HepG2 (cell line): ENCODE measurements around the gene SS18L1. TPM values are rescaled to one million over a fixed set of nuclear protein-coding genes. Genes with fewer than 3 reads are reported as not detected.

ENCODE experiments used
- AGO1 ChIP-seq: fragments of 200-400 bp; formaldehyde crosslinking; IDR thresholded peaks from 2 replicates; pipeline ENCODE4 v1.6.1; 2017; ENCODE audit warnings: mild to moderate bottlenecking, low read depth, low read length, moderate library complexity; ENCODE audit not compliant: poor library complexity, severe bottlenecking
- FOXO4 ChIP-seq: sonication (generic); formaldehyde crosslinking; conservative IDR thresholded peaks from 2 replicates; pipeline ENCODE4 v1.8.1; 2023; ENCODE audit warnings: missing genetic modification reagents
- JUND ChIP-seq: sonication (generic); formaldehyde crosslinking; IDR thresholded peaks from 2 replicates; pipeline ENCODE4 v1.8.0; 2022; ENCODE audit warnings: mild to moderate bottlenecking, missing genetic modification reagents
- LCORL ChIP-seq, 2 experiments: fragments of 450-650 bp in 1 of 2; sonication (generic) in 1 of 2; formaldehyde crosslinking in 1 of 2; IDR thresholded peaks; 2 replicates each; pipeline versions ENCODE4 v1.5.0 to v1.6.1; 2017 to 2020; ENCODE audit warnings: antibody characterized with exemption in 1 of 2, missing genetic modification reagents in 1 of 2
- MATR3 ChIP-seq: sonication (generic); formaldehyde crosslinking; IDR thresholded peaks from 2 replicates; pipeline ENCODE4 v1.4.0; 2020; ENCODE audit warnings: missing genetic modification reagents
- MTF2 ChIP-seq: sonication (generic); formaldehyde crosslinking; IDR thresholded peaks from 2 replicates; pipeline ENCODE4 v1.5.0; 2020; ENCODE audit warnings: missing genetic modification reagents, borderline replicate concordance
- NCOA2 ChIP-seq: sonication (generic); formaldehyde crosslinking; IDR thresholded peaks from 2 replicates; pipeline ENCODE4 v1.8.0; 2022; ENCODE audit warnings: inconsistent platforms
- NFIC ChIP-seq: IDR thresholded peaks from 2 replicates; pipeline ENCODE4 v1.6.1; 2012; ENCODE audit warnings: mild to moderate bottlenecking, low read length, inconsistent platforms
- NRL ChIP-seq: sonication (generic); formaldehyde crosslinking; IDR thresholded peaks from 2 replicates; pipeline ENCODE4 v1.5.0; 2020; ENCODE audit warnings: missing genetic modification reagents, mild to moderate bottlenecking, moderate library complexity, borderline replicate concordance
- PHF21A ChIP-seq: sonication (generic); formaldehyde crosslinking; IDR thresholded peaks from 2 replicates; pipeline ENCODE4 v1.5.0; 2020; ENCODE audit warnings: mild to moderate bottlenecking, missing genetic modification reagents
- RFXAP ChIP-seq: sonication (generic); formaldehyde crosslinking; IDR thresholded peaks from 2 replicates; pipeline ENCODE4 v1.4.0; 2020; ENCODE audit warnings: missing genetic modification reagents, borderline replicate concordance
- SALL1 ChIP-seq: sonication (generic); formaldehyde crosslinking; IDR thresholded peaks from 2 replicates; pipeline ENCODE4 v1.8.0; 2022; ENCODE audit warnings: mild to moderate bottlenecking, missing genetic modification reagents
- SIN3B ChIP-seq: fragments of 150-350 bp; IDR thresholded peaks from 2 replicates; pipeline ENCODE4 v1.6.1; 2014; ENCODE audit warnings: low read length
- ZIK1 ChIP-seq: sonication (generic); formaldehyde crosslinking; IDR thresholded peaks from 2 replicates; pipeline ENCODE4 v1.5.0; 2020; ENCODE audit warnings: mild to moderate bottlenecking, low read depth, missing genetic modification reagents, borderline replicate concordance
- ZNF234 ChIP-seq: sonication (generic); formaldehyde crosslinking; conservative IDR thresholded peaks from 2 replicates; pipeline ENCODE4 v1.5.1; 2020; ENCODE audit warnings: mild to moderate bottlenecking, missing genetic modification reagents
- ZNF460 ChIP-seq: sonication (generic); formaldehyde crosslinking; IDR thresholded peaks from 2 replicates; pipeline ENCODE4 v1.5.1; 2020; ENCODE audit warnings: missing genetic modification reagents, mild to moderate bottlenecking, borderline replicate concordance
- ZNF501 ChIP-seq: sonication (generic); formaldehyde crosslinking; IDR thresholded peaks from 2 replicates; pipeline ENCODE4 v1.5.1; 2020; ENCODE audit warnings: mild to moderate bottlenecking, moderate library complexity, missing genetic modification reagents
- ZNF615 ChIP-seq: sonication (generic); formaldehyde crosslinking; IDR thresholded peaks from 2 replicates; pipeline ENCODE4 v1.5.0; 2020; ENCODE audit warnings: mild to moderate bottlenecking, missing genetic modification reagents, borderline replicate concordance
- ZNF678 ChIP-seq: sonication (generic); formaldehyde crosslinking; IDR thresholded peaks from 2 replicates; pipeline ENCODE4 v1.4.0; 2020; ENCODE audit warnings: mild to moderate bottlenecking, missing genetic modification reagents
- ZNF710 ChIP-seq: sonication (generic); formaldehyde crosslinking; IDR thresholded peaks from 2 replicates; pipeline ENCODE4 v1.5.0; 2020; ENCODE audit warnings: mild to moderate bottlenecking, missing genetic modification reagents, borderline replicate concordance
- ZNF75D ChIP-seq: sonication (generic); formaldehyde crosslinking; IDR thresholded peaks from 2 replicates; pipeline ENCODE4 v1.8.1; 2023; ENCODE audit warnings: missing genetic modification reagents, mild to moderate bottlenecking, borderline replicate concordance
- ZNF792 ChIP-seq: IDR thresholded peaks from 2 replicates; pipeline ENCODE4 v1.6.1; 2016
- polyA plus RNA-seq, 8 experiments: library from polyadenylated mRNA; depleted of rRNA in 3 of 8; stranded (reverse) in 7 of 8; unstranded in 1 of 8; fragments of >200 nt; fragmentation: Illumina TruSeq in 4 of 8; extraction: Trizol in 4 of 8; gene quantifications; 2 replicates each; pipeline versions ENCODE4 v1.2.1 to v1.2.3, GENCODE V29; 2011 to 2016; ENCODE audit warnings: low read depth in 4 of 8, missing spikeins in 1 of 8, mixed read lengths in 1 of 8; ENCODE audit not compliant: insufficient read depth in 1 of 8
- total RNA-seq, 5 experiments: library from RNA; depleted of rRNA; stranded (reverse); fragments of >200 nt; fragmentation: Illumina TruSeq; extraction: Trizol; gene quantifications; 2 replicates each; pipeline ENCODE4 v1.2.3, GENCODE V29; 2016; ENCODE audit warnings: low read depth in 1 of 5
- TF ChIP-seq, protein P1 (sequence below): sonication (generic); formaldehyde crosslinking; IDR thresholded peaks from 2 replicates; pipeline ENCODE4 v1.5.0; 2020; ENCODE audit warnings: missing genetic modification reagents
- TF ChIP-seq, protein P2 (sequence below): sonication (generic); formaldehyde crosslinking; IDR thresholded peaks from 2 replicates; pipeline ENCODE4 v1.8.0; 2022; ENCODE audit warnings: missing genetic modification reagents, mild to moderate bottlenecking, borderline replicate concordance

The SS18L1 gene
- total and polyA plus RNA-seq, 2 of the 13 experiments (the other 11 are each of a cell fraction or from before 2014, with no cell fraction given): 17.8 to 27.6 TPM

- TF ChIP-seq ZNF501 (CRISPR knock-in tag) (no peak), ZIK1 (CRISPR knock-in tag) (no peak; the same call in 1 of the 2 replicates), SALL1 (no peak; the same call in 1 of the 2 replicates), ZNF678 (0 out of 2 replicates have a peak, but pooled peaks have one; percentile 7), NRL (0 out of 2 replicates have a peak, but pooled peaks have one; percentile 47), ZNF792 (CRISPR knock-in tag) (0 out of 2 replicates have a peak, but pooled peaks have one; percentile 25), ZNF615 (no peak), ZNF234 (peak; percentile 84; the same call in 1 of the 2 replicates), MTF2 (peak; percentile 88; the same call in 1 of the 2 replicates), MATR3 (CRISPR knock-in tag) (no peak), JUND (no peak), ZNF460 (CRISPR knock-in tag) (no peak), NCOA2 (CRISPR knock-in tag) (no peak; the same call in 1 of the 2 replicates), FOXO4 (CRISPR knock-in tag) (0 out of 2 replicates have a peak, but pooled peaks have one; percentile 91), ZNF75D (CRISPR knock-in tag) (no peak), NFIC (no peak), PHF21A (0 out of 2 replicates have a peak, but pooled peaks have one; percentile 20), AGO1 (peak; percentile 33), ZNF710 (CRISPR knock-in tag) (0 out of 2 replicates have a peak, but pooled peaks have one; percentile 50), LCORL (IDR thresholded peaks at IDR 0.05) (no peak), LCORL (CRISPR knock-in tag; IDR thresholded peaks at IDR 0.05) (peak; percentile 14; the same call in 1 of the 2 replicates), RFXAP (CRISPR knock-in tag) (no peak), SIN3B (peak; percentile 11; the same call in 1 of the 2 replicates)
- TF ChIP-seq, protein P1, sequence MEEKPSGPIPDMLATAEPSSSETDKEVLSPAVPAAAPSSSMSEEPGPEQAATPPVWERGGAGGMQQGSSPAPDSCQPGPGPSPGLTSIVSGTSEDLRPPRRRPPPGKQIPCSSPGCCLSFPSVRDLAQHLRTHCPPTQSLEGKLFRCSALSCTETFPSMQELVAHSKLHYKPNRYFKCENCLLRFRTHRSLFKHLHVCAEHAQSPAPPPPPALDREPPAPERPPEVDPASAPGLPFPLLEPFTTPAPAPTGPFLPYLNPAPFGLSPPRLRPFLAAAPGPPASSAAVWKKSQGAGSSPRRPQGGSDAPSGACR (CRISPR knock-in tag): peak; percentile 89
- TF ChIP-seq, protein P2, sequence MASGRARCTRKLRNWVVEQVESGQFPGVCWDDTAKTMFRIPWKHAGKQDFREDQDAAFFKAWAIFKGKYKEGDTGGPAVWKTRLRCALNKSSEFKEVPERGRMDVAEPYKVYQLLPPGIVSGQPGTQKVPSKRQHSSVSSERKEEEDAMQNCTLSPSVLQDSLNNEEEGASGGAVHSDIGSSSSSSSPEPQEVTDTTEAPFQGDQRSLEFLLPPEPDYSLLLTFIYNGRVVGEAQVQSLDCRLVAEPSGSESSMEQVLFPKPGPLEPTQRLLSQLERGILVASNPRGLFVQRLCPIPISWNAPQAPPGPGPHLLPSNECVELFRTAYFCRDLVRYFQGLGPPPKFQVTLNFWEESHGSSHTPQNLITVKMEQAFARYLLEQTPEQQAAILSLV (CRISPR knock-in tag): 0 out of 2 replicates have a peak, but pooled peaks have one; percentile 20
Observed at GRCh38 chr20:62142252-62143080, 1.1 kb upstream of the SS18L1 start (continued).
